CD4-positive, alpha-beta T cell (primary cell): ENCODE measurements around the gene SMARCC2. TPM values are rescaled to one million over a fixed set of nuclear protein-coding genes. Genes with fewer than 3 reads are reported as not detected.
A peak's percentile ranks its signal among the peaks of the same experiment; 100 is the strongest.

Experiments
- ATAC-seq: fragments of 200-7000 bp; cut with Tn5 transposase; one replicate; pipeline ENCODE4 v1.10.0; 2022; ENCODE audit warnings: mild to moderate bottlenecking; ENCODE audit not compliant: poor library complexity
- CTCF ChIA-PET: fragments of 350-600 bp; sonication (Branson Sonifier 250); formaldehyde crosslinking; loops from one replicate; lab custom pipeline; 2021; ENCODE audit warnings: antibody characterized with exemption, inconsistent platforms; lab: Charles Lee
- POLR2A ChIA-PET: fragments of 350-600 bp; sonication (Branson Sonifier 250); formaldehyde crosslinking; loops from one replicate; lab custom pipeline; 2021; ENCODE audit warnings: antibody characterized with exemption, inconsistent platforms; lab: Charles Lee
- DNase-seq, 14 experiments: peaks; one replicate each; pipeline ENCODE4 v3.0.0-alpha.2; 2013 to 2020; ENCODE audit warnings: mixed read lengths in 2 of 14
- H3K27ac ChIP-seq, 2 donors: one replicate each; pipeline versions ENCODE4 v1.5.1 to v1.7.0; 2013; ENCODE audit warnings: low read length in 2 of 2, low read depth in 1 of 2, mild to moderate bottlenecking in 1 of 2
- H3K27me3 ChIP-seq, 2 experiments: 1 replicate in 1 of 2; 2 replicates in 1 of 2; pipeline versions ENCODE4 v1.6.1 to v1.7.0; 2013; ENCODE audit warnings: low read length in 2 of 2, control low read depth in 1 of 2, mild to moderate bottlenecking in 1 of 2, moderate library complexity in 1 of 2; ENCODE audit not compliant: insufficient read depth in 2 of 2, control insufficient read depth in 1 of 2
- H3K36me3 ChIP-seq: one replicate; pipeline ENCODE4 v1.6.1; 2013; ENCODE audit warnings: low read length, control low read depth; ENCODE audit not compliant: insufficient read depth
- H3K4me1 ChIP-seq: one replicate; pipeline ENCODE4 v1.6.1; 2013; ENCODE audit warnings: low read length, control low read depth; ENCODE audit not compliant: insufficient read depth
- H3K4me3 ChIP-seq: one replicate; pipeline ENCODE4 v1.5.1; 2013; ENCODE audit warnings: mild to moderate bottlenecking, low read length, moderate library complexity
- H3K9me3 ChIP-seq, 2 experiments: 1 replicate in 1 of 2; 2 replicates in 1 of 2; pipeline versions ENCODE4 v1.6.1 to v1.7.0; 2013; ENCODE audit warnings: low read length in 2 of 2, mild to moderate bottlenecking in 2 of 2, control low read depth in 1 of 2, moderate library complexity in 1 of 2; ENCODE audit not compliant: control insufficient read depth in 1 of 2, insufficient read depth in 1 of 2
- H3K27ac Mint-ChIP-seq: one replicate; pipeline ENCODE4 v1.8.0; 2020; ENCODE audit warnings: mixed read lengths
- H3K27me3 Mint-ChIP-seq: one replicate; pipeline ENCODE4 v1.8.0; 2021; ENCODE audit warnings: mixed read lengths
- H3K36me3 Mint-ChIP-seq: one replicate; pipeline ENCODE4 v1.8.0; 2021; ENCODE audit warnings: low read depth, mixed read lengths
- H3K4me1 Mint-ChIP-seq: one replicate; pipeline ENCODE4 v1.8.0; 2021; ENCODE audit warnings: low read depth, mixed read lengths
- H3K4me3 Mint-ChIP-seq: one replicate; pipeline ENCODE4 v1.8.0; 2020; ENCODE audit warnings: mild to moderate bottlenecking, mixed read lengths
- H3K9me3 Mint-ChIP-seq: one replicate; pipeline ENCODE4 v1.8.0; 2020; ENCODE audit warnings: mixed read lengths
- CTCF ChIP-seq: fragments of 200-600 bp; IDR thresholded peaks from one replicate; pipeline ENCODE4 v1.8.0; 2022; ENCODE audit warnings: antibody characterized with exemption, mild to moderate bottlenecking
- intact Hi-C, 2 experiments: fragments of 100-400 bp; cut with DNase I in 1 of 2; cut with micrococcal nuclease in 1 of 2; formaldehyde crosslinking; loops; one replicate each; pipeline versions ENCODE4 v1.15.1 to v1.9.0; 2023 to 2025; cut with DNase I, micrococcal nuclease
- total RNA-seq, 174 experiments: library from RNA in 2 of 174; stranded (reverse) in 2 of 174; gene quantifications; one replicate each; pipeline ENCODE4 v1.2.3 and lab custom pipeline; 2021 to 2026

The SMARCC2 gene
- total RNA-seq, 2 experiments from 2014 or later, result 104 to 109 TPM

GRCh38 chr12:56206452-56207166 is 17.3 kb upstream of the SMARCC2 start:
- ChIA-PET CTCF (interaction anchor here (0.7 to 4.5 kb wide), 7 partner anchors 10 to 85 kb away, joined by 3 to 26 read pairs (median 6); partner anchors contain the start of genes ANKRD52, NABP2, RNF41 and SMARCC2), POLR2A (interaction anchor here (0.6 to 2.1 kb wide), 5 partner anchors 9 to 258 kb away, joined by 3 to 10 read pairs (median 4); partner anchors contain the start of genes PA2G4 and RNF41)
- DNase-seq, result peak in 11 of 14 experiments; percentile 17 to 64 (median 25)
- TF ChIP-seq CTCF, result no peak
- Histone ChIP-seq H3K27ac (no peak overlapping the region), H3K9me3 (no peaks in the 10 kb centered on the region), H3K36me3 (peaks cover 59% of the 10 kb centered on the region), H3K27me3 (no peaks in the 10 kb centered on the region), H3K4me3 (no peak overlapping the region), H3K4me1 (no peaks in the 10 kb centered on the region)
- Mint-ChIP-seq H3K9me3 (no peaks in the 10 kb centered on the region), H3K36me3 (peaks cover 64% of the 10 kb centered on the region), H3K4me1 (peaks cover 6% of the 10 kb centered on the region), H3K27me3 (no peaks in the 10 kb centered on the region), H3K4me3 (no peak overlapping the region), H3K27ac (peak overlapping the region; percentile 40)
- intact Hi-C loops, result loop anchor here in 1 of 2 experiments (5.0 kb wide), 1 partner anchor 256 kb away; no protein-coding TSS in a partner anchor
- peak; percentile 65 for ATAC-seq

- ATAC-seq, result peak; percentile 65
- Mint-ChIP-seq H3K4me1 (peaks cover 6% of the 10 kb centered on the region), H3K9me3 (no peaks in the 10 kb centered on the region), H3K27ac (no peak overlapping the region), H3K27me3 (no peaks in the 10 kb centered on the region), H3K4me3 (no peak overlapping the region), H3K36me3 (peaks cover 52% of the 10 kb centered on the region)
- Histone ChIP-seq H3K27ac (no peak overlapping the region), H3K4me1 (no peaks in the 10 kb centered on the region), H3K36me3 (peaks cover 50% of the 10 kb centered on the region), H3K27me3 (no peaks in the 10 kb centered on the region), H3K4me3 (no peak overlapping the region), H3K9me3 (no peaks in the 10 kb centered on the region)
- no peak for DNase-seq
- ChIA-PET CTCF (interaction anchor here (0.7 to 4.5 kb wide), 6 partner anchors 9 to 87 kb away, joined by 3 to 26 read pairs (median 6); partner anchors contain the start of genes NABP2, RNF41 and SMARCC2), POLR2A (interaction anchor here (1.1 to 2.1 kb wide), 3 partner anchors 15 to 16 kb away, joined by 3 to 10 read pairs (median 3); partner anchors contain the start of gene RNF41)
- intact Hi-C loops, result loop anchor here in 1 of 2 experiments (5.0 kb wide), 1 partner anchor 257 kb away; no protein-coding TSS in a partner anchor
- TF ChIP-seq CTCF, result no peak
Measured at GRCh38 chr12:56205445-56205844, 16.2 kb upstream of the SMARCC2 start.

GRCh38 chr12:56204275-56204674 is 15.0 kb upstream of the SMARCC2 start:
- Mint-ChIP-seq H3K9me3 (no peaks in the 10 kb centered on the region), H3K27ac (no peak overlapping the region), H3K36me3 (peaks cover 43% of the 10 kb centered on the region), H3K4me1 (peaks cover 6% of the 10 kb centered on the region), H3K27me3 (no peaks in the 10 kb centered on the region), H3K4me3 (no peak overlapping the region)
- Histone ChIP-seq H3K4me3 (no peak overlapping the region), H3K36me3 (peaks cover 41% of the 10 kb centered on the region), H3K27me3 (no peaks in the 10 kb centered on the region), H3K27ac (no peak overlapping the region), H3K9me3 (no peaks in the 10 kb centered on the region), H3K4me1 (no peaks in the 10 kb centered on the region)
- intact Hi-C loops, result no loop called here
- DNase-seq (no peak), ATAC-seq (no peak)
- TF ChIP-seq CTCF, result no peak
- ChIA-PET POLR2A (interaction anchor here (1.6 kb wide), 1 partner anchor 15 kb away, joined by 3 read pairs; no protein-coding TSS in a partner anchor), CTCF (interaction anchor here (4.2 to 4.5 kb wide), 2 partner anchors 15 to 18 kb away, joined by 14 to 26 read pairs; partner anchors contain the start of genes NABP2, RNF41 and SMARCC2)
